HFF-Myc (cell line): ENCODE measurements around the gene SBNO2.

Source experiments
- DNase-seq: peaks from one replicate; pipeline ENCODE4 v3.0.0-alpha.2; 2011; ENCODE audit warnings: low read depth; ENCODE audit errors: extremely low read depth
- H3K4me3 ChIP-seq: replicated peaks from 2 replicates; pipeline ENCODE4 v1.5.1; 2011; ENCODE audit warnings: low read depth, mild to moderate bottlenecking, control low read depth, low read length
- CTCF ChIP-seq: IDR thresholded peaks from 2 replicates; pipeline ENCODE4 v1.5.1; 2012; ENCODE audit warnings: mild to moderate bottlenecking, low read depth, low read length, control low read depth; ENCODE audit errors: missing control alignments

The SBNO2 gene

DNA sequence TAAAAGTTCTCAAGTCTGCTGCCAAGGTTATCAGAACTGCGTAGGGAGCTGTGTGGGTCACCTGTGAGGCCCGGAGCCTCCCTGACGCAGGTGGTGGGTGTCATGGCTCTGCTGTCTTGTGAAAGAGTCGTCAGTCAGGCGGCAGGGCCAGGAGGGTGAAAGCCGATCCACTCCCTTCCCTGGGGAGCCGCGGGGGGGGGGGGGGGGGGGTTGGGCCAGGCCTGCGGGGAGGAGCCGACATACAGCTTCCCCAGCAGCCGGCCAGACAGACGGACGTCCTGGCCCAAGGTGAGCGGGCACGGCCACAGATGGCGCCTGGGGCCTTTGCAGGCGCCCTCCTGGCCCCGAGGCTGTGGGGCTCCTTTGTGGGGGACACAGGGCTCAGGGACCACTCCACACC lies 12.4 kb downstream of the SBNO2 start:
- H3K4me3 ChIP-seq: no peak overlapping the region
- DNase-seq: no peak
- no peak for TF ChIP-seq CTCF

- TF ChIP-seq CTCF: no peak
- no peak for DNase-seq
- H3K4me3 ChIP-seq: no peak overlapping the region
These were observed 14.0 kb downstream of the SBNO2 start for GRCh38 chr19:1159864-1160595.

DNA sequence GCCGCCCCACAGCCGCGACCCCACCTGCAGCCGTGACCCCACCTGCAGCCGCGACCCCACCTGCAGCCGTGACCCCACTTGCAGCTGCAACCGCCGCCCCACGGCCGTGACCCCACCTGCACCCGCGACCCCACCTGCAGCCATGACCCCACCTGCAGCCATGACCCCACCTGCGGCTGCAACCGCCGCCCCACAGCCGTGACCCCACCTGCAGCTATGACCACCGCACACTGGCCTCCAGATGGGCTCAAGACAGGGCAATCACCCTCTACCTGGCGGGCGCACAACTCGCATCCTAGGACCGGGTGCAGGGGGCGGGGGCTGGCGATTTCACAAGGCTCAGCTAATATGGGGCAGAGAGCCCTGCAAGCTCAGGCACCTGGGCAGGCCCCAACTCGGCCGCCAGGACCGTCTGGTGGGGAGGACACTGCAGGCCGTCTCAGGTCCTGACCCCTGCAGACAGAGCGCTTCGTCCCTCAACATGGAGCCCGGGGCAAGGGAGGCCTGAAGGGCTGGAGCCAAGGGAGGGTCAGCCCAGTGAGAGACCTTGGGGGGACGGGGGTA lies 15.1 kb downstream of the SBNO2 start:
- no peak for DNase-seq
- TF ChIP-seq CTCF: no peak
- no peak overlapping the region for H3K4me3 ChIP-seq

GRCh38 chr19:1157931-1158884 lies 15.9 kb downstream of the SBNO2 start:
- DNase-seq: no peak
- no peak for TF ChIP-seq CTCF
- H3K4me3 ChIP-seq: no peak overlapping the region

DNA sequence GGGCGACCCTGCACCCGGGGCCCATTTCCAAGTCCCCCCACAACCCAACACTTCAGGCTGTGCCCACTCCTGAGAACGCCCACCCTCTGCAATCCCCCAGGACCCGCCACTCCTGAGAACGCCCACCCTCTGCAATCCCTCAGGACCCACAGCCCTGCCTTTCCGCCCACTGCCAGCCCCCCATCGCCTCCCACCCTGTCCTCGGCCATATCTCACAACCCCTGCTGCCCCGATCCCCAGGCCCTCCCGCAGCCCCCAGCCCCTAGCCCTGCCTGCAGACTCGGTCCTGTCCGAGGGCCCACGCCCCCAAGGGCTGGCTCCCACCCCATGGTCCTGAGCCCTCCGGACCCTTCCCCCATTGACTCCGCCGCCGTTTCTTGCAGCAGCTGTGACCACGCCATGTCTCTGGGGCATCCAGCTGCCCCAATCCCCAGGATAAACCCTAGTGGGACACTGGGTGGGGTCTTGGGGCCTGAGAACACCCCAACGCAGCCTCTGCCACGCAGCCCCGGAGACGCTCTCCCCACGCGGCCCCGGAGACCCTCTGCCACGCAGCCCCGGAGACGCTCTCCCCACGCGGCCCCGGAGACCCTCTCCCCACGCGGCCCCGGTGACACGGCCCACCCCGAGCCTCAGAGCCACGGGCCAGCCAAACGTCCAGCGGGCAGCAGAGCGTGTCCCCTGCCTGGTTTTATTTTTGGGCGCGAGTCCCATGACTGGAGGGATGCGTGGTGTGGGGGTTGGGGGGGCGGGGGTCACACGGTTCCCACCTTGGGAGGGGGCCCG lies 17.0 kb downstream of the SBNO2 start:
- no peak for TF ChIP-seq CTCF
- DNase-seq: no peak
- no peak overlapping the region for H3K4me3 ChIP-seq

- TF ChIP-seq CTCF: no peak
- DNase-seq: no peak
- no peak overlapping the region for H3K4me3 ChIP-seq
These were observed 17.7 kb downstream of the SBNO2 start for GRCh38 chr19:1156305-1156801.
